Vagina (tissue), 2 donors: ENCODE data around the gene SMOC2.

Source experiments
- POLR2A ChIP-seq, 2 donors: fragments of 450-650 bp; IDR thresholded peaks; one replicate each; pipeline ENCODE4 v1.6.1; 2017; ENCODE audit warnings: antibody characterized with exemption in 2 of 2, mild to moderate bottlenecking in 2 of 2, moderate library complexity in 2 of 2
- POLR2AphosphoS5 ChIP-seq, 2 donors: sonication (generic); formaldehyde crosslinking; IDR thresholded peaks; one replicate each; pipeline ENCODE4 v1.9.0; 2017; ENCODE audit warnings: antibody characterized with exemption in 2 of 2, mild to moderate bottlenecking in 2 of 2, low read depth in 1 of 2; ENCODE audit not compliant: insufficient read depth in 1 of 2
- TF ChIP-seq, protein P1 (sequence below), 3 experiments: fragments of 450-650 bp in 2 of 3; fragments of 200-600 bp in 1 of 3; sonication (generic) in 1 of 3; IDR thresholded peaks; one replicate each; pipeline ENCODE4 v1.5.1; 2017 to 2019; ENCODE audit warnings: antibody characterized with exemption in 3 of 3, mild to moderate bottlenecking in 2 of 3, moderate library complexity in 2 of 3

DNA sequence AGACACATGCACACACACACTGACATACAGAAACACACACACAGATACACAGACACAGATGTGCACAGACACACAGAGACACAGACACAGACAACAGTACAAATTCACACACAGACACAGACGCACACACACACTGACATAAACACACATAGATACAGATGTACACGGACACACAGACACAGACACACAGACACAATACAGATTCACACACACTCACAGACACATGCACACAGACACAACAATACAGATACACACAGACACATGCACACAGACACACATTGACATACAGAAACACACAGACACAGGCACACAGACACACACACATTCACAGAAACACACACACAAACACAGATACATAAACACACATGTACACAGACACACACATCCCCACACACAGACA lies 183.6 kb downstream of the SMOC2 start:
- TF ChIP-seq, protein P1, sequence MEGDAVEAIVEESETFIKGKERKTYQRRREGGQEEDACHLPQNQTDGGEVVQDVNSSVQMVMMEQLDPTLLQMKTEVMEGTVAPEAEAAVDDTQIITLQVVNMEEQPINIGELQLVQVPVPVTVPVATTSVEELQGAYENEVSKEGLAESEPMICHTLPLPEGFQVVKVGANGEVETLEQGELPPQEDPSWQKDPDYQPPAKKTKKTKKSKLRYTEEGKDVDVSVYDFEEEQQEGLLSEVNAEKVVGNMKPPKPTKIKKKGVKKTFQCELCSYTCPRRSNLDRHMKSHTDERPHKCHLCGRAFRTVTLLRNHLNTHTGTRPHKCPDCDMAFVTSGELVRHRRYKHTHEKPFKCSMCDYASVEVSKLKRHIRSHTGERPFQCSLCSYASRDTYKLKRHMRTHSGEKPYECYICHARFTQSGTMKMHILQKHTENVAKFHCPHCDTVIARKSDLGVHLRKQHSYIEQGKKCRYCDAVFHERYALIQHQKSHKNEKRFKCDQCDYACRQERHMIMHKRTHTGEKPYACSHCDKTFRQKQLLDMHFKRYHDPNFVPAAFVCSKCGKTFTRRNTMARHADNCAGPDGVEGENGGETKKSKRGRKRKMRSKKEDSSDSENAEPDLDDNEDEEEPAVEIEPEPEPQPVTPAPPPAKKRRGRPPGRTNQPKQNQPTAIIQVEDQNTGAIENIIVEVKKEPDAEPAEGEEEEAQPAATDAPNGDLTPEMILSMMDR (IDR thresholded peaks at IDR 0.05), result no peak
- TF ChIP-seq POLR2AphosphoS5 (IDR thresholded peaks at IDR 0.05; ENCODE audit: insufficient read depth in 1 of 2, low read depth in 1 of 2) (no peak), POLR2A (IDR thresholded peaks at IDR 0.05) (no peak)
